Prostate gland (tissue), 2 donors: ENCODE data around the gene TPPP. TPM values are rescaled to one million over a fixed set of nuclear protein-coding genes. Genes with fewer than 3 reads are reported as not detected.
"Not testable (repeated sequence)": the region's sequence is repeated elsewhere in the genome, so short reads cannot be mapped to it uniquely, and the experiment has no call there.

Experiments
- DNase-seq: peaks from one replicate; pipeline ENCODE4 v3.0.0-alpha.2; 2019; ENCODE audit warnings: low spot score
- H3K27ac ChIP-seq, 2 donors: fragments of 200-600 bp; sonication (generic); 2 replicates each; pipeline ENCODE4 v1.5.1; 2017 to 2019
- H3K27me3 ChIP-seq: fragments of 200-600 bp; sonication (generic); replicated peaks from 2 replicates; pipeline ENCODE4 v1.5.1; 2019; ENCODE audit not compliant: insufficient read depth
- H3K36me3 ChIP-seq, 2 donors: fragments of 200-600 bp; sonication (generic); 1 replicate in 1 of 2; 2 replicates in 1 of 2; pipeline versions ENCODE4 v1.5.1 to v1.8.1; 2017 to 2019
- H3K4me1 ChIP-seq: fragments of 200-600 bp; sonication (generic); replicated peaks from 2 replicates; pipeline ENCODE4 v1.5.1; 2019
- H3K4me3 ChIP-seq, 2 donors: fragments of 200-600 bp; sonication (generic); 2 replicates each; pipeline ENCODE4 v1.5.1; 2017 to 2019
- H3K9me3 ChIP-seq: fragments of 200-600 bp; sonication (generic); 2 replicates; pipeline ENCODE4 v1.5.1; 2017
- CTCF ChIP-seq, 4 experiments: fragments of 200-600 bp in 2 of 4; fragments of 450-650 bp in 2 of 4; sonication (generic) in 2 of 4; IDR thresholded peaks; 1 replicate in 3 of 4; 2 replicates in 1 of 4; pipeline ENCODE4 v1.5.1; 2016 to 2019; ENCODE audit warnings: antibody characterized with exemption in 4 of 4, mild to moderate bottlenecking in 2 of 4, moderate library complexity in 2 of 4
- POLR2A ChIP-seq: fragments of 450-650 bp; IDR thresholded peaks from one replicate; pipeline ENCODE4 v1.6.1; 2016; ENCODE audit warnings: antibody characterized with exemption, mild to moderate bottlenecking
- POLR2AphosphoS5 ChIP-seq: sonication (generic); formaldehyde crosslinking; IDR thresholded peaks from one replicate; pipeline ENCODE4 v1.6.1; 2017; ENCODE audit warnings: antibody characterized with exemption
- WGBS: methylation state at CpG from one replicate; pipeline ENCODE4 v1.1.5; 2018; 5-methylcytosine and 5-hydroxymethylcytosine counted together
- intact Hi-C: fragments of 100-400 bp; cut with DNase I; formaldehyde crosslinking; loops from one replicate; pipeline ENCODE4 v1.14.2; 2022
- total RNA-seq, 2 donors: library from RNA; depleted of rRNA; stranded (reverse); fragments of >200 nt; gene quantifications; one replicate each; pipeline ENCODE4 v1.1.0, GENCODE V29; 2016

The TPPP gene
- total RNA-seq, 2 donors from 2014 or later = 2.3 to 6.9 TPM

GRCh38 chr5:685262-686171 is 7.6 kb downstream of the TPPP start:
- no peaks in the 10 kb centered on the region for H3K36me3 ChIP-seq
- no peak for TF ChIP-seq POLR2AphosphoS5
- no peak for TF ChIP-seq POLR2A
- TF ChIP-seq CTCF (IDR thresholded peaks at IDR 0.05) = no peak
- intact Hi-C loops = no loop called here
- H3K9me3 ChIP-seq = no peaks in the 10 kb centered on the region
- DNase-seq = no peak
- H3K4me3 ChIP-seq = no peak overlapping the region
- no peaks in the 10 kb centered on the region for H3K4me1 ChIP-seq
- no peak overlapping the region for H3K27ac ChIP-seq
- WGBS = 87% methylated on average over 24 of the region's 24 CpGs
- no peaks in the 10 kb centered on the region for H3K27me3 ChIP-seq

GRCh38 chr5:684751-685216 is 8.4 kb downstream of the TPPP start:
- no peaks in the 10 kb centered on the region for H3K36me3 ChIP-seq
- DNase-seq = no peak
- no peak overlapping the region for H3K27ac ChIP-seq
- 81% methylated on average over 17 of the region's 17 CpGs for WGBS
- intact Hi-C loops = no loop called here
- H3K27me3 ChIP-seq = no peaks in the 10 kb centered on the region
- no peaks in the 10 kb centered on the region for H3K4me1 ChIP-seq
- TF ChIP-seq POLR2AphosphoS5 = no peak
- no peak for TF ChIP-seq POLR2A
- TF ChIP-seq CTCF (IDR thresholded peaks at IDR 0.05) = no peak
- H3K9me3 ChIP-seq = no peaks in the 10 kb centered on the region
- no peak overlapping the region for H3K4me3 ChIP-seq

GRCh38 chr5:683551-684481 is 9.3 kb downstream of the TPPP start:
- Histone ChIP-seq H3K9me3 (no peaks in the 10 kb centered on the region), H3K27me3 (no peaks in the 10 kb centered on the region), H3K4me1 (no peaks in the 10 kb centered on the region), H3K4me3 (no peak overlapping the region), H3K27ac (no peak overlapping the region), H3K36me3 (no peaks in the 10 kb centered on the region)
- intact Hi-C loops = loop anchor here (2.0 kb wide), 1 partner anchor 91 kb away; no protein-coding TSS in a partner anchor
- WGBS = 81% methylated on average over 30 of the region's 30 CpGs
- DNase-seq = no peak
- TF ChIP-seq CTCF (IDR thresholded peaks at IDR 0.05) (no peak), POLR2AphosphoS5 (no peak), POLR2A (no peak)

GRCh38 chr5:682651-683358 is 10.3 kb downstream of the TPPP start:
- H3K4me3 ChIP-seq, H3K4me1 ChIP-seq, H3K9me3 ChIP-seq, H3K27me3 ChIP-seq, H3K36me3 ChIP-seq, DNase-seq, H3K27ac ChIP-seq: not testable (repeated sequence)
- WGBS = 88% methylated on average over 13 of the region's 17 CpGs
- intact Hi-C loops = loop anchor here (2.0 kb wide), 1 partner anchor 92 kb away; no protein-coding TSS in a partner anchor

GRCh38 chr5:682216-682615 is 10.9 kb downstream of the TPPP start:
- not testable (repeated sequence) for H3K27me3 ChIP-seq, H3K4me1 ChIP-seq, H3K9me3 ChIP-seq, H3K27ac ChIP-seq, DNase-seq, H3K36me3 ChIP-seq, H3K4me3 ChIP-seq
- no CpG with 5 or more reads among the region's 3 CpGs for WGBS
- intact Hi-C loops = loop anchor here (2.0 kb wide), 1 partner anchor 93 kb away; no protein-coding TSS in a partner anchor

GRCh38 chr5:681317-682191 is 11.6 kb downstream of the TPPP start:
- not testable (repeated sequence) for H3K9me3 ChIP-seq, H3K4me1 ChIP-seq, H3K4me3 ChIP-seq, H3K36me3 ChIP-seq, H3K27ac ChIP-seq, DNase-seq, H3K27me3 ChIP-seq
- 97% methylated on average over 13 of the region's 17 CpGs for WGBS
- intact Hi-C loops = loop anchor here (2.0 kb wide), 1 partner anchor 93 kb away; no protein-coding TSS in a partner anchor

- H3K27ac ChIP-seq, H3K9me3 ChIP-seq, H3K4me3 ChIP-seq, H3K27me3 ChIP-seq, DNase-seq, H3K36me3 ChIP-seq, intact Hi-C loops, H3K4me1 ChIP-seq: not testable (repeated sequence)
- WGBS = 75% methylated on average over 13 of the region's 13 CpGs
These were observed 12.3 kb downstream of the TPPP start for GRCh38 chr5:680836-681235.
